Panc1 (cell line): ENCODE results near the gene PLA2G4C. TPM values are rescaled to one million over a fixed set of nuclear protein-coding genes. Genes with fewer than 3 reads are reported as not detected.

Source experiments
- ATAC-seq: fragments of 200-7000 bp; cut with Tn5 transposase; 2 replicates; pipeline ENCODE4 v1.9.1; 2020; ENCODE audit warnings: mild to moderate bottlenecking, moderate library complexity
- BruUV-seq: library from RNA; stranded (reverse); fragments of 400-500 nt; replicated peaks from 2 replicates; lab custom pipeline; 2021; lab: Mats Ljungman, UMichigan
- CTCF ChIA-PET: fragments of 300-600 bp; sonication (Branson Sonifier 250); formaldehyde crosslinking; loops from one replicate; lab custom pipeline; 2022; ENCODE audit warnings: antibody characterized with exemption; lab: Charles Lee
- POLR2A ChIA-PET: fragments of 300-600 bp; sonication (Branson Sonifier 250); formaldehyde crosslinking; loops from one replicate; lab custom pipeline; 2022; ENCODE audit warnings: antibody characterized with exemption; lab: Charles Lee
- DNase-seq: peaks from one replicate; pipeline ENCODE4 v3.0.0-alpha.2; 2010; ENCODE audit warnings: low read depth, low spot score
- H3K27ac ChIP-seq: 2 replicates; pipeline ENCODE4 v1.5.1; 2011; ENCODE audit warnings: mild to moderate bottlenecking, low read length, inconsistent platforms
- H3K27me3 ChIP-seq: fragments of 200-500 bp; sonication (Bioruptor generic); 2 replicates; pipeline ENCODE4 v1.6.0; 2014; ENCODE audit warnings: low read length, inconsistent platforms; ENCODE audit not compliant: control insufficient read depth, insufficient read depth
- H3K36me3 ChIP-seq: fragments of 200-500 bp; sonication (Bioruptor generic); 2 replicates; pipeline ENCODE4 v1.5.1; 2014; ENCODE audit warnings: inconsistent platforms, mild to moderate bottlenecking, low read length, moderate library complexity; ENCODE audit not compliant: control insufficient read depth, insufficient read depth
- H3K4me1 ChIP-seq: 2 replicates; pipeline ENCODE4 v1.5.1; 2011; ENCODE audit warnings: inconsistent platforms, mild to moderate bottlenecking, low read length, moderate library complexity; ENCODE audit not compliant: control insufficient read depth, insufficient read depth
- H3K4me3 ChIP-seq, 2 experiments: 2 replicates each; pipeline ENCODE4 v1.5.1; 2011 to 2012; ENCODE audit warnings: low read depth in 2 of 2, low read length in 2 of 2, mild to moderate bottlenecking in 2 of 2, inconsistent platforms in 1 of 2, moderate library complexity in 1 of 2
- H3K9me3 ChIP-seq: fragments of 200-500 bp; sonication (Bioruptor generic); 2 replicates; pipeline ENCODE4 v1.5.1; 2014; ENCODE audit warnings: low read depth, mild to moderate bottlenecking, inconsistent platforms, low read length, moderate library complexity; ENCODE audit not compliant: control insufficient read depth, insufficient read depth
- POLR2AphosphoS5 ChIP-seq: IDR thresholded peaks from 2 replicates; pipeline ENCODE4 v1.6.1; 2012; ENCODE audit warnings: mild to moderate bottlenecking, low read depth, low read length, moderate library complexity
- SIN3A ChIP-seq: IDR thresholded peaks from 2 replicates; pipeline ENCODE4 v1.6.1; 2012; ENCODE audit warnings: low read depth, mild to moderate bottlenecking, low read length, moderate library complexity, borderline replicate concordance; ENCODE audit not compliant: insufficient read depth
- TCF7L2 ChIP-seq: IDR thresholded peaks from 2 replicates; pipeline ENCODE4 v1.6.1; 2011; ENCODE audit warnings: mild to moderate bottlenecking, low read depth, low read length, inconsistent platforms
- in situ Hi-C: cut with HindIII; loops from 2 replicates; pipeline ENCODE4 v1.10.0; 2016; ENCODE audit warnings: low sequenced_read_pairs, low pct_unique_long_range_greater_than_20kb
- intact Hi-C: fragments of 100-400 bp; cut with micrococcal nuclease; formaldehyde crosslinking; loops from one replicate; pipeline ENCODE4 v1.10.0; 2022; ENCODE audit not compliant: unreplicated experiment
- total RNA-seq: library from RNA; stranded (reverse); gene quantifications from one replicate; pipeline ENCODE4 v1.2.1, GENCODE V29; 2021; ENCODE audit not compliant: unreplicated experiment
- TF ChIP-seq, protein P1 (sequence below), 2 experiments: IDR thresholded peaks; 2 replicates each; pipeline ENCODE4 v1.6.1; 2011 to 2012; ENCODE audit warnings: low read depth in 2 of 2, control low read depth in 1 of 2, low read length in 1 of 2, mild to moderate bottlenecking in 1 of 2, moderate library complexity in 1 of 2; ENCODE audit not compliant: insufficient read depth in 1 of 2
- TF ChIP-seq, protein P2 (sequence below): fragments of 450-650 bp; IDR thresholded peaks from 2 replicates; pipeline ENCODE4 v1.5.1; 2017; ENCODE audit warnings: mild to moderate bottlenecking

Gene PLA2G4C
- total RNA-seq, 1 experiment from 2014 or later: 2.0 TPM

DNA sequence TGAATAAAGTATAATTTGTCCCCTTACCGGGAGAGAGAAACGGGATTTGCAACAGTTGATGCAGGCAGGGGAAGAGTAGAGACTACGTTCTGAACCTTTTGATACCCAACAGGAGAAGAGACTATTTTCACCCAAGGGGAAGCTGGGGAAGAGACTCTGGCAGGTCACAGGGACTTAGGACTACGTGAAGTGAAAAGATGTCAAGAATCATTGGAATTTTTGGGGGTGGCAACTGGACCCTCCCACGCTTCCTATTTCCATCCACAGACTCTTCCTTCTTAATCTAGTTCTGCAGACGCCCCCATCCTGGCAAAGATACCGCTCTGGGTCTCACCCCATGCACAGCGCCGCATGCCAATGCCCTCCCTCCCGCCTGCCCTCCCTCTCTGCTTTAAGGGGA lies 80.5 kb downstream of the PLA2G4C start:
- H3K27me3 ChIP-seq: no peaks in the 10 kb centered on the region; the same call in 1 of the 2 replicates
- intact Hi-C loops: no loop called here

GRCh38 chr19:48029431-48029830 lies 81.2 kb downstream of the PLA2G4C start:
- DNase-seq: no peak
- no peaks in the 10 kb centered on the region for H3K9me3 ChIP-seq
- no peak for ATAC-seq
- in situ Hi-C loops: no loop called here
- POLR2A ChIA-PET: no interaction called here
- CTCF ChIA-PET: interaction anchor here (0.6 kb wide), 1 partner anchor 262 kb away, joined by 3 read pairs; no protein-coding TSS in a partner anchor
- no peaks in the 10 kb centered on the region for H3K36me3 ChIP-seq
- no peaks in the 10 kb centered on the region; the same call in 1 of the 2 replicates for H3K27me3 ChIP-seq
- H3K27ac ChIP-seq: no peak overlapping the region
- TF ChIP-seq POLR2AphosphoS5: no peak
- no peak for TF ChIP-seq TCF7L2
- TF ChIP-seq, protein P1, sequence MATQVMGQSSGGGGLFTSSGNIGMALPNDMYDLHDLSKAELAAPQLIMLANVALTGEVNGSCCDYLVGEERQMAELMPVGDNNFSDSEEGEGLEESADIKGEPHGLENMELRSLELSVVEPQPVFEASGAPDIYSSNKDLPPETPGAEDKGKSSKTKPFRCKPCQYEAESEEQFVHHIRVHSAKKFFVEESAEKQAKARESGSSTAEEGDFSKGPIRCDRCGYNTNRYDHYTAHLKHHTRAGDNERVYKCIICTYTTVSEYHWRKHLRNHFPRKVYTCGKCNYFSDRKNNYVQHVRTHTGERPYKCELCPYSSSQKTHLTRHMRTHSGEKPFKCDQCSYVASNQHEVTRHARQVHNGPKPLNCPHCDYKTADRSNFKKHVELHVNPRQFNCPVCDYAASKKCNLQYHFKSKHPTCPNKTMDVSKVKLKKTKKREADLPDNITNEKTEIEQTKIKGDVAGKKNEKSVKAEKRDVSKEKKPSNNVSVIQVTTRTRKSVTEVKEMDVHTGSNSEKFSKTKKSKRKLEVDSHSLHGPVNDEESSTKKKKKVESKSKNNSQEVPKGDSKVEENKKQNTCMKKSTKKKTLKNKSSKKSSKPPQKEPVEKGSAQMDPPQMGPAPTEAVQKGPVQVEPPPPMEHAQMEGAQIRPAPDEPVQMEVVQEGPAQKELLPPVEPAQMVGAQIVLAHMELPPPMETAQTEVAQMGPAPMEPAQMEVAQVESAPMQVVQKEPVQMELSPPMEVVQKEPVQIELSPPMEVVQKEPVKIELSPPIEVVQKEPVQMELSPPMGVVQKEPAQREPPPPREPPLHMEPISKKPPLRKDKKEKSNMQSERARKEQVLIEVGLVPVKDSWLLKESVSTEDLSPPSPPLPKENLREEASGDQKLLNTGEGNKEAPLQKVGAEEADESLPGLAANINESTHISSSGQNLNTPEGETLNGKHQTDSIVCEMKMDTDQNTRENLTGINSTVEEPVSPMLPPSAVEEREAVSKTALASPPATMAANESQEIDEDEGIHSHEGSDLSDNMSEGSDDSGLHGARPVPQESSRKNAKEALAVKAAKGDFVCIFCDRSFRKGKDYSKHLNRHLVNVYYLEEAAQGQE (IDR thresholded peaks at IDR 0.05; ENCODE audit: insufficient read depth in 1 of 2, low read depth in 2 of 2, low read length in 1 of 2): no peak
- no TSS peak for BruUV-seq
- no peak overlapping the region for H3K4me3 ChIP-seq
- intact Hi-C loops: no loop called here
- H3K4me1 ChIP-seq: no peaks in the 10 kb centered on the region

More for the DNA sequence above, 80.5 kb downstream of the PLA2G4C start:
- no peaks in the 10 kb centered on the region for H3K4me1 ChIP-seq
- no peak overlapping the region for H3K27ac ChIP-seq
- BruUV-seq: no TSS peak
- ATAC-seq (no peak), DNase-seq (no peak)
- H3K36me3 ChIP-seq: no peaks in the 10 kb centered on the region
- no peaks in the 10 kb centered on the region for H3K9me3 ChIP-seq
- ChIA-PET POLR2A (no interaction called here), CTCF (no interaction called here)
- in situ Hi-C loops: no loop called here
- TF ChIP-seq, protein P1 (IDR thresholded peaks at IDR 0.05; ENCODE audit: insufficient read depth in 1 of 2, low read depth in 2 of 2, low read length in 1 of 2): no peak
- TF ChIP-seq TCF7L2 (no peak), SIN3A (no peak), POLR2AphosphoS5 (no peak)
- TF ChIP-seq, protein P2, sequence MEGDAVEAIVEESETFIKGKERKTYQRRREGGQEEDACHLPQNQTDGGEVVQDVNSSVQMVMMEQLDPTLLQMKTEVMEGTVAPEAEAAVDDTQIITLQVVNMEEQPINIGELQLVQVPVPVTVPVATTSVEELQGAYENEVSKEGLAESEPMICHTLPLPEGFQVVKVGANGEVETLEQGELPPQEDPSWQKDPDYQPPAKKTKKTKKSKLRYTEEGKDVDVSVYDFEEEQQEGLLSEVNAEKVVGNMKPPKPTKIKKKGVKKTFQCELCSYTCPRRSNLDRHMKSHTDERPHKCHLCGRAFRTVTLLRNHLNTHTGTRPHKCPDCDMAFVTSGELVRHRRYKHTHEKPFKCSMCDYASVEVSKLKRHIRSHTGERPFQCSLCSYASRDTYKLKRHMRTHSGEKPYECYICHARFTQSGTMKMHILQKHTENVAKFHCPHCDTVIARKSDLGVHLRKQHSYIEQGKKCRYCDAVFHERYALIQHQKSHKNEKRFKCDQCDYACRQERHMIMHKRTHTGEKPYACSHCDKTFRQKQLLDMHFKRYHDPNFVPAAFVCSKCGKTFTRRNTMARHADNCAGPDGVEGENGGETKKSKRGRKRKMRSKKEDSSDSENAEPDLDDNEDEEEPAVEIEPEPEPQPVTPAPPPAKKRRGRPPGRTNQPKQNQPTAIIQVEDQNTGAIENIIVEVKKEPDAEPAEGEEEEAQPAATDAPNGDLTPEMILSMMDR: no peak
- no peak overlapping the region for H3K4me3 ChIP-seq
